B cell (primary cell): ENCODE measurements around the gene ST6GALNAC5. TPM values are rescaled to one million over a fixed set of nuclear protein-coding genes. Genes with fewer than 3 reads are reported as not detected.

Experiments
- ATAC-seq: fragments of 200-7000 bp; cut with Tn5 transposase; one replicate; pipeline ENCODE4 v1.10.0; 2021; ENCODE audit warnings: low read depth, mild to moderate bottlenecking, moderate number of reproducible peaks, moderate library complexity
- CTCF ChIA-PET: fragments of 350-600 bp; sonication (Branson Sonifier 250); formaldehyde crosslinking; loops from one replicate; lab custom pipeline; 2021; ENCODE audit warnings: antibody characterized with exemption, inconsistent platforms; lab: Charles Lee
- POLR2A ChIA-PET: fragments of 350-600 bp; sonication (Branson Sonifier 250); formaldehyde crosslinking; loops from one replicate; lab custom pipeline; 2021; ENCODE audit warnings: antibody characterized with exemption; lab: Charles Lee
- DNase-seq: peaks from one replicate; pipeline ENCODE4 v3.0.0; 2013
- H2AFZ ChIP-seq: 2 replicates; pipeline ENCODE4 v1.6.1; 2012; ENCODE audit warnings: mild to moderate bottlenecking, low read depth, low read length; ENCODE audit not compliant: insufficient read depth, poor library complexity, severe bottlenecking
- H3K27ac ChIP-seq, 2 donors: 1 replicate in 1 of 2; 2 replicates in 1 of 2; pipeline ENCODE4 v1.5.1; 2012 to 2013; ENCODE audit warnings: low read length in 2 of 2, mild to moderate bottlenecking in 2 of 2, moderate library complexity in 1 of 2
- H3K27me3 ChIP-seq, 4 experiments: fragments of 200-600 bp in 1 of 4; sonication (generic) in 1 of 4; replicated peaks in 1 of 4; 1 replicate in 2 of 4; 2 replicates in 2 of 4; pipeline versions ENCODE4 v1.6.1 to v1.7.0; 2013 to 2016; ENCODE audit warnings: low read length in 3 of 4, mild to moderate bottlenecking in 2 of 4, mixed read lengths in 1 of 4, moderate library complexity in 1 of 4; ENCODE audit not compliant: insufficient read depth in 4 of 4, control insufficient read depth in 3 of 4; ENCODE audit errors: control extremely low read depth in 1 of 4
- H3K36me3 ChIP-seq, 2 experiments: replicated peaks in 1 of 2; 1 replicate in 1 of 2; 2 replicates in 1 of 2; pipeline versions ENCODE4 v1.6.1 to v1.7.1; 2013; ENCODE audit warnings: low read length in 1 of 2; ENCODE audit not compliant: insufficient read depth in 2 of 2, control insufficient read depth in 1 of 2; ENCODE audit errors: control extremely low read depth in 1 of 2, extremely low read depth in 1 of 2
- H3K4me1 ChIP-seq, 2 donors: fragments of 200-600 bp in 1 of 2; sonication (generic) in 1 of 2; 1 replicate in 1 of 2; 2 replicates in 1 of 2; pipeline versions ENCODE4 v1.5.1 to v1.6.1; 2013 to 2017; ENCODE audit warnings: low read length in 2 of 2; ENCODE audit not compliant: control insufficient read depth in 2 of 2, insufficient read depth in 2 of 2
- H3K4me2 ChIP-seq: replicated peaks from 2 replicates; pipeline ENCODE3; 2012; ENCODE audit warnings: mild to moderate bottlenecking, low read depth, low read length; ENCODE audit not compliant: poor library complexity, severe bottlenecking
- H3K4me3 ChIP-seq, 5 experiments: fragments of 200-600 bp in 1 of 5; sonication (generic) in 1 of 5; 1 replicate in 3 of 5; 2 replicates in 2 of 5; pipeline versions ENCODE4 v1.5.1 to v1.7.0; 2011 to 2016; ENCODE audit warnings: low read length in 4 of 5, mild to moderate bottlenecking in 4 of 5, low read depth in 2 of 5, control low read depth in 1 of 5, moderate library complexity in 1 of 5; ENCODE audit not compliant: insufficient read depth in 1 of 5; ENCODE audit errors: control extremely low read depth in 1 of 5, extremely low read depth in 1 of 5
- H3K79me2 ChIP-seq: fragments of 200-600 bp; sonication (generic); one replicate; pipeline ENCODE4 v1.6.0; 2016; ENCODE audit warnings: low read length; ENCODE audit not compliant: control insufficient read depth, insufficient read depth
- H3K9ac ChIP-seq: fragments of 200-600 bp; sonication (generic); 2 replicates; pipeline ENCODE4 v1.6.1; 2017; ENCODE audit warnings: mild to moderate bottlenecking, low read length, moderate library complexity
- H3K9me3 ChIP-seq, 3 donors: one replicate each; pipeline versions ENCODE4 v1.6.1 to v1.7.1; 2013; ENCODE audit warnings: low read length in 2 of 3; ENCODE audit not compliant: control insufficient read depth in 2 of 3, insufficient read depth in 1 of 3; ENCODE audit errors: control extremely low read depth in 1 of 3
- H4K20me1 ChIP-seq: 2 replicates; pipeline ENCODE4 v1.6.0; 2012; ENCODE audit warnings: mild to moderate bottlenecking, low read length; ENCODE audit not compliant: insufficient read depth, control insufficient read depth, poor library complexity, severe bottlenecking
- H3K27ac Mint-ChIP-seq: one replicate; pipeline ENCODE4 v1.8.0; 2021; ENCODE audit warnings: mixed read lengths
- H3K27me3 Mint-ChIP-seq: one replicate; pipeline ENCODE4 v1.8.0; 2021; ENCODE audit warnings: mixed read lengths
- H3K4me1 Mint-ChIP-seq: one replicate; pipeline ENCODE4 v1.8.0; 2021; ENCODE audit warnings: mixed read lengths
- H3K4me3 Mint-ChIP-seq: one replicate; pipeline ENCODE4 v1.8.0; 2021; ENCODE audit warnings: mixed read lengths
- H3K9me3 Mint-ChIP-seq: one replicate; pipeline ENCODE4 v1.8.0; 2022; ENCODE audit warnings: mixed read lengths; ENCODE audit not compliant: insufficient read depth
- EZH2 ChIP-seq: IDR thresholded peaks from 2 replicates; pipeline ENCODE4 v1.6.1; 2012; ENCODE audit warnings: borderline replicate concordance, low read depth, mild to moderate bottlenecking, moderate library complexity, low read length; ENCODE audit not compliant: insufficient read depth, poor library complexity, severe bottlenecking
- WGBS: methylation state at CpG from one replicate; pipeline ENCODE4 v1.1.5; 2013; ENCODE audit warnings: missing lambda C conversion rate; ENCODE audit not compliant: insufficient coverage; 5-methylcytosine and 5-hydroxymethylcytosine counted together
- intact Hi-C: fragments of 100-400 bp; cut with micrococcal nuclease; formaldehyde crosslinking; loops from one replicate; pipeline ENCODE4 v1.10.0; 2022
- polyA plus RNA-seq: library from polyadenylated mRNA; depleted of rRNA; stranded (reverse); fragments of >200 nt; gene quantifications from 2 replicates; pipeline ENCODE4 v1.2.3, GENCODE V29; 2012
- total RNA-seq, 2 donors: library from RNA; stranded (reverse); fragments of 120-200 nt in 1 of 2; gene quantifications; 1 replicate in 1 of 2; 2 replicates in 1 of 2; pipeline versions ENCODE4 v1.2.3 to v1.2.4, GENCODE V29; 2013 to 2022
- TF ChIP-seq, protein P1 (sequence below): fragments of 200-600 bp; IDR thresholded peaks from one replicate; pipeline ENCODE4 v1.8.0; 2022; ENCODE audit warnings: antibody characterized with exemption, mild to moderate bottlenecking

Gene ST6GALNAC5
- total and polyA plus RNA-seq, 2 donors (not counting 1 experiment from before 2014, with no cell fraction given) = not detected

DNA sequence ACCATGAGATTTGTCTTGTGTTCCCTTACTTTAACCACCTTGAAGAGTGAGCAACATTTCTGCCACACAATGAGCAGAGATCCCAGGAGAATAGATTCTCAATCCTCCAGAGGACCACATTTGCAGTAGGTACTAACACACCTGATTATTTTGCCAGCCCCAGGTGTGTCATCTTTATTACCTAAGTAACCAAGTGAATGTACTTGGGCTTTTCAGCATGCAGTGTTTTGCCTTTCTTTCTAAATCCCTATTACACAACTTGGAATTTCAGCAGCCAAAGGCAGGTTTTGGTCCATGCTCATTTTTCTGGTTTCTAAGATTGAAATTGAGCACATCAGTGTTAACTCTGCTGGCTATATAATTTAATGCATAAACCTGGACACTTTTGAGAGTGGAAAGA, 43.2 kb upstream of the ST6GALNAC5 start:
- ATAC-seq = no peak
- no peak overlapping the region for H3K9ac ChIP-seq
- no peaks in the 10 kb centered on the region for H3K27me3 Mint-ChIP-seq
- H3K4me3 ChIP-seq = no peak overlapping the region
- CTCF ChIA-PET = no interaction called here
- no peaks in the 10 kb centered on the region for H3K27me3 ChIP-seq
- no peak overlapping the region for H3K4me3 Mint-ChIP-seq
- no peaks in the 10 kb centered on the region for H3K4me1 ChIP-seq
- H2AFZ ChIP-seq = no peak overlapping the region
- no peak for DNase-seq
- POLR2A ChIA-PET = no interaction called here
- no peaks in the 10 kb centered on the region for H3K36me3 ChIP-seq
- no peaks in the 10 kb centered on the region for H3K79me2 ChIP-seq
- no peak for TF ChIP-seq EZH2
- TF ChIP-seq, protein P1, sequence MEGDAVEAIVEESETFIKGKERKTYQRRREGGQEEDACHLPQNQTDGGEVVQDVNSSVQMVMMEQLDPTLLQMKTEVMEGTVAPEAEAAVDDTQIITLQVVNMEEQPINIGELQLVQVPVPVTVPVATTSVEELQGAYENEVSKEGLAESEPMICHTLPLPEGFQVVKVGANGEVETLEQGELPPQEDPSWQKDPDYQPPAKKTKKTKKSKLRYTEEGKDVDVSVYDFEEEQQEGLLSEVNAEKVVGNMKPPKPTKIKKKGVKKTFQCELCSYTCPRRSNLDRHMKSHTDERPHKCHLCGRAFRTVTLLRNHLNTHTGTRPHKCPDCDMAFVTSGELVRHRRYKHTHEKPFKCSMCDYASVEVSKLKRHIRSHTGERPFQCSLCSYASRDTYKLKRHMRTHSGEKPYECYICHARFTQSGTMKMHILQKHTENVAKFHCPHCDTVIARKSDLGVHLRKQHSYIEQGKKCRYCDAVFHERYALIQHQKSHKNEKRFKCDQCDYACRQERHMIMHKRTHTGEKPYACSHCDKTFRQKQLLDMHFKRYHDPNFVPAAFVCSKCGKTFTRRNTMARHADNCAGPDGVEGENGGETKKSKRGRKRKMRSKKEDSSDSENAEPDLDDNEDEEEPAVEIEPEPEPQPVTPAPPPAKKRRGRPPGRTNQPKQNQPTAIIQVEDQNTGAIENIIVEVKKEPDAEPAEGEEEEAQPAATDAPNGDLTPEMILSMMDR = no peak
- no peaks in the 10 kb centered on the region for H3K9me3 Mint-ChIP-seq
- intact Hi-C loops = no loop called here
- H3K9me3 ChIP-seq = no peaks in the 10 kb centered on the region
- no peaks in the 10 kb centered on the region for H3K4me1 Mint-ChIP-seq
- no peaks in the 10 kb centered on the region for H4K20me1 ChIP-seq
- H3K4me2 ChIP-seq = no peak overlapping the region
- H3K27ac ChIP-seq = no peak overlapping the region
- no peak overlapping the region for H3K27ac Mint-ChIP-seq

- no peaks in the 10 kb centered on the region for H3K4me1 Mint-ChIP-seq
- Histone ChIP-seq H3K79me2 (no peaks in the 10 kb centered on the region), H4K20me1 (no peaks in the 10 kb centered on the region), H3K9ac (no peak overlapping the region), H3K9me3 (no peaks in the 10 kb centered on the region), H3K4me1 (no peaks in the 10 kb centered on the region), H2AFZ (no peak overlapping the region), H3K27ac (no peak overlapping the region), H3K4me2 (no peak overlapping the region), H3K36me3 (no peaks in the 10 kb centered on the region), H3K27me3 (no peaks in the 10 kb centered on the region), H3K4me3 (no peak overlapping the region)
- H3K4me3 Mint-ChIP-seq = no peak overlapping the region
- ChIA-PET POLR2A (no interaction called here), CTCF (no interaction called here)
- ATAC-seq (no peak), DNase-seq (no peak)
- H3K27ac Mint-ChIP-seq = no peak overlapping the region
- H3K9me3 Mint-ChIP-seq = no peaks in the 10 kb centered on the region
- intact Hi-C loops = no loop called here
- TF ChIP-seq, protein P1 = no peak
- TF ChIP-seq EZH2 = no peak
- no CpG with 5 or more reads among the region's 4 CpGs for WGBS
- H3K27me3 Mint-ChIP-seq = no peaks in the 10 kb centered on the region
Measured at GRCh38 chr1:76826072-76826845, 41.0 kb upstream of the ST6GALNAC5 start.
